CD4-positive, alpha-beta T cell (primary cell): ENCODE data around the gene FBN3. TPM values are rescaled to one million over a fixed set of nuclear protein-coding genes. Genes with fewer than 3 reads are reported as not detected.

ENCODE experiments used
- ATAC-seq: fragments of 200-7000 bp; cut with Tn5 transposase; one replicate; pipeline ENCODE4 v1.10.0; 2022; ENCODE audit warnings: mild to moderate bottlenecking; ENCODE audit not compliant: poor library complexity
- CTCF ChIA-PET: fragments of 350-600 bp; sonication (Branson Sonifier 250); formaldehyde crosslinking; loops from one replicate; lab custom pipeline; 2021; ENCODE audit warnings: antibody characterized with exemption, inconsistent platforms; lab: Charles Lee
- POLR2A ChIA-PET: fragments of 350-600 bp; sonication (Branson Sonifier 250); formaldehyde crosslinking; loops from one replicate; lab custom pipeline; 2021; ENCODE audit warnings: antibody characterized with exemption, inconsistent platforms; lab: Charles Lee
- DNase-seq, 14 experiments: peaks; one replicate each; pipeline ENCODE4 v3.0.0-alpha.2; 2013 to 2020; ENCODE audit warnings: mixed read lengths in 2 of 14
- H3K27ac ChIP-seq, 2 donors: one replicate each; pipeline versions ENCODE4 v1.5.1 to v1.7.0; 2013; ENCODE audit warnings: low read length in 2 of 2, low read depth in 1 of 2, mild to moderate bottlenecking in 1 of 2
- H3K27me3 ChIP-seq, 2 experiments: 1 replicate in 1 of 2; 2 replicates in 1 of 2; pipeline versions ENCODE4 v1.6.1 to v1.7.0; 2013; ENCODE audit warnings: low read length in 2 of 2, control low read depth in 1 of 2, mild to moderate bottlenecking in 1 of 2, moderate library complexity in 1 of 2; ENCODE audit not compliant: insufficient read depth in 2 of 2, control insufficient read depth in 1 of 2
- H3K36me3 ChIP-seq: one replicate; pipeline ENCODE4 v1.6.1; 2013; ENCODE audit warnings: low read length, control low read depth; ENCODE audit not compliant: insufficient read depth
- H3K4me1 ChIP-seq: one replicate; pipeline ENCODE4 v1.6.1; 2013; ENCODE audit warnings: low read length, control low read depth; ENCODE audit not compliant: insufficient read depth
- H3K4me3 ChIP-seq: one replicate; pipeline ENCODE4 v1.5.1; 2013; ENCODE audit warnings: mild to moderate bottlenecking, low read length, moderate library complexity
- H3K9me3 ChIP-seq, 2 experiments: 1 replicate in 1 of 2; 2 replicates in 1 of 2; pipeline versions ENCODE4 v1.6.1 to v1.7.0; 2013; ENCODE audit warnings: low read length in 2 of 2, mild to moderate bottlenecking in 2 of 2, control low read depth in 1 of 2, moderate library complexity in 1 of 2; ENCODE audit not compliant: control insufficient read depth in 1 of 2, insufficient read depth in 1 of 2
- H3K27ac Mint-ChIP-seq: one replicate; pipeline ENCODE4 v1.8.0; 2020; ENCODE audit warnings: mixed read lengths
- H3K27me3 Mint-ChIP-seq: one replicate; pipeline ENCODE4 v1.8.0; 2021; ENCODE audit warnings: mixed read lengths
- H3K36me3 Mint-ChIP-seq: one replicate; pipeline ENCODE4 v1.8.0; 2021; ENCODE audit warnings: low read depth, mixed read lengths
- H3K4me1 Mint-ChIP-seq: one replicate; pipeline ENCODE4 v1.8.0; 2021; ENCODE audit warnings: low read depth, mixed read lengths
- H3K4me3 Mint-ChIP-seq: one replicate; pipeline ENCODE4 v1.8.0; 2020; ENCODE audit warnings: mild to moderate bottlenecking, mixed read lengths
- H3K9me3 Mint-ChIP-seq: one replicate; pipeline ENCODE4 v1.8.0; 2020; ENCODE audit warnings: mixed read lengths
- intact Hi-C, 2 experiments: fragments of 100-400 bp; cut with DNase I in 1 of 2; cut with micrococcal nuclease in 1 of 2; formaldehyde crosslinking; loops; one replicate each; pipeline versions ENCODE4 v1.15.1 to v1.9.0; 2023 to 2025; cut with DNase I, micrococcal nuclease
- total RNA-seq, 174 experiments: library from RNA in 2 of 174; stranded (reverse) in 2 of 174; gene quantifications; one replicate each; pipeline ENCODE4 v1.2.3 and lab custom pipeline; 2021 to 2026
- TF ChIP-seq, protein P1 (sequence below): fragments of 200-600 bp; IDR thresholded peaks from one replicate; pipeline ENCODE4 v1.8.0; 2022; ENCODE audit warnings: antibody characterized with exemption, mild to moderate bottlenecking

The FBN3 gene
- total RNA-seq, 2 experiments from 2014 or later = not detected

GRCh38 chr19:8148410-8149260 lies 757 bp downstream of the FBN3 start:
- TF ChIP-seq, protein P1, sequence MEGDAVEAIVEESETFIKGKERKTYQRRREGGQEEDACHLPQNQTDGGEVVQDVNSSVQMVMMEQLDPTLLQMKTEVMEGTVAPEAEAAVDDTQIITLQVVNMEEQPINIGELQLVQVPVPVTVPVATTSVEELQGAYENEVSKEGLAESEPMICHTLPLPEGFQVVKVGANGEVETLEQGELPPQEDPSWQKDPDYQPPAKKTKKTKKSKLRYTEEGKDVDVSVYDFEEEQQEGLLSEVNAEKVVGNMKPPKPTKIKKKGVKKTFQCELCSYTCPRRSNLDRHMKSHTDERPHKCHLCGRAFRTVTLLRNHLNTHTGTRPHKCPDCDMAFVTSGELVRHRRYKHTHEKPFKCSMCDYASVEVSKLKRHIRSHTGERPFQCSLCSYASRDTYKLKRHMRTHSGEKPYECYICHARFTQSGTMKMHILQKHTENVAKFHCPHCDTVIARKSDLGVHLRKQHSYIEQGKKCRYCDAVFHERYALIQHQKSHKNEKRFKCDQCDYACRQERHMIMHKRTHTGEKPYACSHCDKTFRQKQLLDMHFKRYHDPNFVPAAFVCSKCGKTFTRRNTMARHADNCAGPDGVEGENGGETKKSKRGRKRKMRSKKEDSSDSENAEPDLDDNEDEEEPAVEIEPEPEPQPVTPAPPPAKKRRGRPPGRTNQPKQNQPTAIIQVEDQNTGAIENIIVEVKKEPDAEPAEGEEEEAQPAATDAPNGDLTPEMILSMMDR = no peak
- Histone ChIP-seq H3K4me1 (peaks cover 6% of the 10 kb centered on the region), H3K9me3 (peaks cover 0 to 17% of the 10 kb centered on the region in 2 experiments), H3K36me3 (no peaks in the 10 kb centered on the region), H3K4me3 (no peak overlapping the region), H3K27ac (no peak overlapping the region), H3K27me3 (peaks cover 30 to 51% of the 10 kb centered on the region in 2 experiments)
- peaks cover 59% of the 10 kb centered on the region for H3K27me3 Mint-ChIP-seq
- H3K4me1 Mint-ChIP-seq = peaks cover 4% of the 10 kb centered on the region
- H3K27ac Mint-ChIP-seq = no peak overlapping the region
- DNase-seq (no peak), ATAC-seq (no peak)
- peak overlapping the region; percentile 56 for H3K4me3 Mint-ChIP-seq
- no peaks in the 10 kb centered on the region for H3K36me3 Mint-ChIP-seq
- POLR2A ChIA-PET = no interaction called here
- no peaks in the 10 kb centered on the region for H3K9me3 Mint-ChIP-seq
- CTCF ChIA-PET = no interaction called here
- intact Hi-C loops = loop anchor here in 1 of 2 experiments (10.0 kb wide), 1 partner anchor 184 kb away; no protein-coding TSS in a partner anchor

GRCh38 chr19:8148088-8148409 lies 1.3 kb downstream of the FBN3 start:
- H3K9me3 Mint-ChIP-seq = no peaks in the 10 kb centered on the region
- Histone ChIP-seq H3K36me3 (no peaks in the 10 kb centered on the region), H3K4me1 (peaks cover 6% of the 10 kb centered on the region), H3K9me3 (peaks cover 0 to 17% of the 10 kb centered on the region in 2 experiments), H3K4me3 (no peak overlapping the region), H3K27me3 (peaks cover 30 to 51% of the 10 kb centered on the region in 2 experiments), H3K27ac (no peak overlapping the region)
- H3K27me3 Mint-ChIP-seq = peaks cover 55% of the 10 kb centered on the region
- POLR2A ChIA-PET = no interaction called here
- H3K27ac Mint-ChIP-seq = no peak overlapping the region
- intact Hi-C loops = loop anchor here in 1 of 2 experiments (10.0 kb wide), 1 partner anchor 183 kb away; no protein-coding TSS in a partner anchor
- DNase-seq = no peak
- peak overlapping the region; percentile 56 for H3K4me3 Mint-ChIP-seq
- no peaks in the 10 kb centered on the region for H3K36me3 Mint-ChIP-seq
- CTCF ChIA-PET = no interaction called here
- TF ChIP-seq, protein P1 = no peak
- peaks cover 4% of the 10 kb centered on the region for H3K4me1 Mint-ChIP-seq
- ATAC-seq = no peak

GRCh38 chr19:8147582-8147978 lies 1.8 kb downstream of the FBN3 start:
- peaks cover 30 to 51% of the 10 kb centered on the region in 2 experiments for H3K27me3 ChIP-seq
- H3K4me1 ChIP-seq = peaks cover 6% of the 10 kb centered on the region
- H3K36me3 Mint-ChIP-seq = no peaks in the 10 kb centered on the region
- DNase-seq (no peak), ATAC-seq (no peak)
- intact Hi-C loops = loop anchor here in 1 of 2 experiments (10.0 kb wide), 1 partner anchor 183 kb away; no protein-coding TSS in a partner anchor
- H3K4me3 Mint-ChIP-seq = no peak overlapping the region
- peaks cover 4% of the 10 kb centered on the region for H3K4me1 Mint-ChIP-seq
- no peak overlapping the region for H3K27ac Mint-ChIP-seq
- H3K9me3 ChIP-seq = peaks cover 0 to 17% of the 10 kb centered on the region in 2 experiments
- CTCF ChIA-PET = no interaction called here
- no peak overlapping the region for H3K27ac ChIP-seq
- no peak overlapping the region for H3K4me3 ChIP-seq
- TF ChIP-seq, protein P1 = no peak
- H3K36me3 ChIP-seq = no peaks in the 10 kb centered on the region
- H3K27me3 Mint-ChIP-seq = peaks cover 50% of the 10 kb centered on the region
- no peaks in the 10 kb centered on the region for H3K9me3 Mint-ChIP-seq
- POLR2A ChIA-PET = no interaction called here
